GM12878 (cell line): ENCODE results near the gene HOXD1. TPM values are rescaled to one million over a fixed set of nuclear protein-coding genes. Genes with fewer than 3 reads are reported as not detected.

Source experiments
- ATAC-seq: fragments of 200-7000 bp; cut with Tn5 transposase; 3 replicates; pipeline ENCODE4 v1.9.1; 2020; ENCODE audit warnings: mild to moderate bottlenecking, moderate library complexity
- BruUV-seq: library from RNA; stranded (reverse); fragments of 400-500 nt; replicated peaks from 2 replicates; lab custom pipeline; 2021; lab: Mats Ljungman, UMichigan
- CTCF ChIA-PET: fragments of 300-600 bp; sonication (Branson Sonifier 250); formaldehyde crosslinking; extraction: SDS; loops from one replicate; lab custom pipeline; 2021; ENCODE audit warnings: inconsistent platforms; lab: Yijun Ruan, JAX
- POLR2A ChIA-PET: fragments of 350-600 bp; formaldehyde crosslinking; extraction: SDS; loops from one replicate; lab custom pipeline; 2021; ENCODE audit warnings: inconsistent platforms; lab: Charles Lee
- RAD21 ChIA-PET: fragments of 300-600 bp; sonication (Branson Sonifier 250); formaldehyde crosslinking; loops from one replicate; lab custom pipeline; 2023; ENCODE audit warnings: antibody characterized with exemption; ENCODE audit not compliant: unreplicated experiment; lab: Charles Lee
- SMC1A ChIA-PET: fragments of 300-600 bp; sonication (Branson Sonifier 250); formaldehyde crosslinking; loops from one replicate; lab custom pipeline; 2023; ENCODE audit not compliant: unreplicated experiment, uncharacterized antibody; lab: Charles Lee
- DNase-seq: peaks from one replicate; pipeline ENCODE4 v3.0.0-alpha.2; 2011; ENCODE audit warnings: low read depth, low spot score
- FAIRE-seq: peaks from 3 replicates; lab custom pipeline; 2011; peaks lifted over from hg19 to GRCh38; lab: Jason Lieb, UNC
- H2AFZ ChIP-seq: 2 replicates; pipeline ENCODE4 v1.6.0; 2011; ENCODE audit warnings: low read depth, low read length, control low read depth; ENCODE audit not compliant: control insufficient read depth
- H3K27ac ChIP-seq: 2 replicates; pipeline ENCODE4 v1.5.1; 2011; ENCODE audit warnings: control low read depth; ENCODE audit not compliant: control insufficient read depth, insufficient read depth
- H3K27me3 ChIP-seq, 2 experiments: replicated peaks in 1 of 2; 2 replicates each; pipeline versions ENCODE4 v1.6.0 to v1.6.1; 2011; ENCODE audit warnings: low read length in 1 of 2; ENCODE audit not compliant: control insufficient read depth in 2 of 2, insufficient read depth in 2 of 2
- H3K36me3 ChIP-seq, 2 experiments: 2 replicates each; pipeline ENCODE4 v1.5.1; 2011; ENCODE audit warnings: low read length in 1 of 2; ENCODE audit not compliant: control insufficient read depth in 2 of 2, insufficient read depth in 2 of 2
- H3K4me1 ChIP-seq: 2 replicates; pipeline ENCODE4 v1.6.1; 2011; ENCODE audit warnings: mild to moderate bottlenecking, low read length, moderate library complexity, mixed read lengths; ENCODE audit not compliant: control insufficient read depth, insufficient read depth
- H3K4me2 ChIP-seq: 2 replicates; pipeline ENCODE4 v1.6.0; 2011; ENCODE audit warnings: control low read depth; ENCODE audit not compliant: control insufficient read depth, insufficient read depth
- H3K4me3 ChIP-seq: fragments of 200-600 bp; sonication (generic); 2 replicates; pipeline ENCODE4 v1.5.1; 2016
- H3K79me2 ChIP-seq: 2 replicates; pipeline ENCODE4 v1.6.0; 2011; ENCODE audit warnings: low read length; ENCODE audit not compliant: control insufficient read depth, insufficient read depth
- H3K9ac ChIP-seq: 2 replicates; pipeline ENCODE4 v1.8.0; 2011; ENCODE audit warnings: low read length, control low read depth, mixed read lengths; ENCODE audit not compliant: control insufficient read depth, insufficient read depth
- H3K9me3 ChIP-seq: replicated peaks from 3 replicates; pipeline ENCODE4 v1.5.1; 2011; ENCODE audit warnings: mild to moderate bottlenecking, low read length; ENCODE audit not compliant: control insufficient read depth, insufficient read depth
- H4K20me1 ChIP-seq: 2 replicates; pipeline ENCODE4 v1.6.0; 2011; ENCODE audit not compliant: control insufficient read depth, insufficient read depth
- CBFB ChIP-seq: IDR thresholded peaks from 2 replicates; pipeline ENCODE4 v1.6.1; 2016; ENCODE audit warnings: antibody characterized with exemption, low read depth
- FOXM1 ChIP-seq: IDR thresholded peaks from 2 replicates; pipeline ENCODE4 v1.6.1; 2012; ENCODE audit warnings: low read depth, mild to moderate bottlenecking, inconsistent platforms, low read length, moderate library complexity
- GABPA ChIP-seq: IDR thresholded peaks from 2 replicates; pipeline ENCODE4 v1.6.1; 2014; ENCODE audit warnings: antibody characterized with exemption, low read depth, mild to moderate bottlenecking, inconsistent platforms
- GATAD2B ChIP-seq: fragments of 450-650 bp; conservative IDR thresholded peaks from 2 replicates; pipeline ENCODE4 v1.6.1; 2017; ENCODE audit warnings: low read depth, mild to moderate bottlenecking, moderate library complexity
- JUND ChIP-seq: IDR thresholded peaks from 2 replicates; pipeline ENCODE4 v1.6.1; 2012; ENCODE audit warnings: low read depth, mild to moderate bottlenecking, low read length, improper control_type of control experiment, moderate library complexity
- KLF5 ChIP-seq: fragments of 450-650 bp; IDR thresholded peaks from 2 replicates; pipeline ENCODE4 v1.6.1; 2014; ENCODE audit warnings: mild to moderate bottlenecking; ENCODE audit not compliant: partially characterized antibody
- MTA3 ChIP-seq: IDR thresholded peaks from 2 replicates; pipeline ENCODE4 v1.6.1; 2012; ENCODE audit warnings: low read length, inconsistent platforms, borderline replicate concordance
- POU2F2 ChIP-seq: IDR thresholded peaks from 3 replicates; pipeline ENCODE4 v1.6.1; 2011; ENCODE audit warnings: low read depth, mild to moderate bottlenecking, low read length, borderline replicate concordance
- YY1 ChIP-seq: IDR thresholded peaks from 2 replicates; pipeline ENCODE4 v1.6.1; 2011; ENCODE audit warnings: low read depth, mild to moderate bottlenecking, low read length
- WGBS: methylation state at CpG from one replicate; pipeline ENCODE4 v1.1.6; 2016; ENCODE audit warnings: low lambda C conversion rate; ENCODE audit not compliant: insufficient replicate concordance, insufficient coverage; ENCODE audit errors: missing lambda C conversion rate; 5-methylcytosine and 5-hydroxymethylcytosine counted together
- in situ Hi-C: fragments of 300-500 bp; cut with MboI; formaldehyde crosslinking; loops from 9 replicates; pipeline ENCODE4 v1.14.3; 2018; ENCODE audit warnings: mixed read lengths
- intact Hi-C: fragments of 100-400 bp; cut with micrococcal nuclease; formaldehyde crosslinking; loops from one replicate; pipeline ENCODE4 v1.14.2; 2022; ENCODE audit not compliant: unreplicated experiment
- polyA plus RNA-seq, 11 experiments: library from polyadenylated mRNA; depleted of rRNA in 4 of 11; unstranded in 6 of 11; stranded (reverse) in 5 of 11; fragments of >200 nt; fragmentation: Nextera tagmentation in 4 of 11; fragmentation: Illumina TruSeq in 1 of 11; extraction: Ambion mirVana in 4 of 11; extraction: Trizol in 1 of 11; gene quantifications; 1 replicate in 1 of 11; 2 replicates in 10 of 11; pipeline versions ENCODE4 v1.2.1 to v1.2.3, GENCODE V29; 2011 to 2016; ENCODE audit warnings: inconsistent platforms in 2 of 11, missing spikeins in 2 of 11, low read depth in 1 of 11
- total RNA-seq, 4 experiments: library from RNA; depleted of rRNA in 3 of 4; stranded (reverse); fragments of >200 nt in 3 of 4; fragmentation: Illumina TruSeq in 1 of 4; extraction: Trizol in 1 of 4; gene quantifications; 2 replicates each; pipeline versions ENCODE4 v1.2.1 to v1.2.3, GENCODE V29; 2013 to 2021
- TF ChIP-seq, protein P1 (sequence below): fragments of 450-650 bp; formaldehyde crosslinking; IDR thresholded peaks from 2 replicates; pipeline ENCODE4 v1.5.0; 2022; ENCODE audit warnings: mild to moderate bottlenecking, missing genetic modification characterization
- TF ChIP-seq, protein P2 (sequence below): fragments of 450-650 bp; IDR thresholded peaks from 2 replicates; pipeline ENCODE4 v1.6.1; 2017; ENCODE audit warnings: mild to moderate bottlenecking, low read depth, inconsistent platforms; ENCODE audit not compliant: poor library complexity, severe bottlenecking
- TF ChIP-seq, protein P3 (sequence below): IDR thresholded peaks from 2 replicates; pipeline ENCODE4 v1.6.1; 2012; ENCODE audit warnings: improper control_type of control experiment, low read depth, low read length; ENCODE audit not compliant: insufficient replicate concordance

HOXD1 gene
- total and polyA plus RNA-seq, 10 of the 15 experiments (the other 5 are each of a cell fraction or from before 2014, with no cell fraction given), result not detected

DNA sequence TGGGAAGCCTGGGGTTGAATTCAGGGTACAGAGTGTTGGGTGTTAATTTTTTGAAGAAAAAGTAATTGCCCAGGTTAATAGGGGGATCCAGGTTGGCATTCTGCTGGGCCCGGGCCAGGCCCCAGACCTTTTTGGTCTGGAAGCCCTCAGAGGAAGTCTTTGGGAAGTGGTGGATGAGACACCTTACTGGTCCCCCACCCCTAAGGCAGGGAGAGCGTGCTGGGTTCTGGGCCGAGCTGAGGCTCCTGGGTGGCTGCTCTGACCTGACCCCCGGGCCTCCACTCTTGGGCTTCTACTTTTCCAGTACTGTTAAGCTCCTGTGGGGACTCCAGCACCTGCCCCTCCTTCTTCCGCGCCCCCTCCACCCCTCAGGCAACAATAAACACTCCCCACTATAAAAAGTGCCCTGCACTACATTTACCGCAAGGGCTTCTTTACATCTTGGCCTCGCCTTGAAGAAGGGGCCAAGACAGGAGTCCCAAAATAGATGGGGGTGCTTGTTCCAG, 32.1 kb upstream of the HOXD1 start:
- no peak overlapping the region for H3K27ac ChIP-seq
- ChIA-PET RAD21 (no interaction called here), SMC1A (no interaction called here), CTCF (interaction anchor here (2.7 kb wide), 1 partner anchor 299 kb away, joined by 7 read pairs; no protein-coding TSS in a partner anchor), POLR2A (no interaction called here)
- no TSS peak for BruUV-seq
- no peak for ATAC-seq
- H3K36me3 ChIP-seq, result no peaks in the 10 kb centered on the region
- no peak overlapping the region for H3K4me3 ChIP-seq
- no peaks in the 10 kb centered on the region for H3K4me1 ChIP-seq
- FAIRE-seq, result no peak
- no peak for DNase-seq
- intact Hi-C loops, result no loop called here
- H3K9ac ChIP-seq, result no peak overlapping the region
- H3K9me3 ChIP-seq, result no peaks in the 10 kb centered on the region; the same call in 2 of the 3 replicates
- peaks cover 3 to 35% of the 10 kb centered on the region in 2 experiments for H3K27me3 ChIP-seq
- no peak overlapping the region for H3K4me2 ChIP-seq
- no peak overlapping the region for H2AFZ ChIP-seq
- H4K20me1 ChIP-seq, result no peaks in the 10 kb centered on the region
- H3K79me2 ChIP-seq, result no peaks in the 10 kb centered on the region
- 9% methylated on average over 8 of the region's 8 CpGs for WGBS
- in situ Hi-C loops, result no loop called here
- no peak for TF ChIP-seq POU2F2
- TF ChIP-seq, protein P1, sequence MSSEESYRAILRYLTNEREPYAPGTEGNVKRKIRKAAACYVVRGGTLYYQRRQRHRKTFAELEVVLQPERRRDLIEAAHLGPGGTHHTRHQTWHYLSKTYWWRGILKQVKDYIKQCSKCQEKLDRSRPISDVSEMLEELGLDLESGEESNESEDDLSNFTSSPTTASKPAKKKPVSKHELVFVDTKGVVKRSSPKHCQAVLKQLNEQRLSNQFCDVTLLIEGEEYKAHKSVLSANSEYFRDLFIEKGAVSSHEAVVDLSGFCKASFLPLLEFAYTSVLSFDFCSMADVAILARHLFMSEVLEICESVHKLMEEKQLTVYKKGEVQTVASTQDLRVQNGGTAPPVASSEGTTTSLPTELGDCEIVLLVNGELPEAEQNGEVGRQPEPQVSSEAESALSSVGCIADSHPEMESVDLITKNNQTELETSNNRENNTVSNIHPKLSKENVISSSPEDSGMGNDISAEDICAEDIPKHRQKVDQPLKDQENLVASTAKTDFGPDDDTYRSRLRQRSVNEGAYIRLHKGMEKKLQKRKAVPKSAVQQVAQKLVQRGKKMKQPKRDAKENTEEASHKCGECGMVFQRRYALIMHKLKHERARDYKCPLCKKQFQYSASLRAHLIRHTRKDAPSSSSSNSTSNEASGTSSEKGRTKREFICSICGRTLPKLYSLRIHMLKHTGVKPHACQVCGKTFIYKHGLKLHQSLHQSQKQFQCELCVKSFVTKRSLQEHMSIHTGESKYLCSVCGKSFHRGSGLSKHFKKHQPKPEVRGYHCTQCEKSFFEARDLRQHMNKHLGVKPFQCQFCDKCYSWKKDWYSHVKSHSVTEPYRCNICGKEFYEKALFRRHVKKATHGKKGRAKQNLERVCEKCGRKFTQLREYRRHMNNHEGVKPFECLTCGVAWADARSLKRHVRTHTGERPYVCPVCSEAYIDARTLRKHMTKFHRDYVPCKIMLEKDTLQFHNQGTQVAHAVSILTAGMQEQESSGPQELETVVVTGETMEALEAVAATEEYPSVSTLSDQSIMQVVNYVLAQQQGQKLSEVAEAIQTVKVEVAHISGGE (CRISPR knock-in tag), result no peak
- no peak for TF ChIP-seq GABPA
- no peak for TF ChIP-seq KLF5
- no peak for TF ChIP-seq CBFB
- TF ChIP-seq FOXM1, result no peak
- TF ChIP-seq GATAD2B, result no peak
- TF ChIP-seq, protein P2, sequence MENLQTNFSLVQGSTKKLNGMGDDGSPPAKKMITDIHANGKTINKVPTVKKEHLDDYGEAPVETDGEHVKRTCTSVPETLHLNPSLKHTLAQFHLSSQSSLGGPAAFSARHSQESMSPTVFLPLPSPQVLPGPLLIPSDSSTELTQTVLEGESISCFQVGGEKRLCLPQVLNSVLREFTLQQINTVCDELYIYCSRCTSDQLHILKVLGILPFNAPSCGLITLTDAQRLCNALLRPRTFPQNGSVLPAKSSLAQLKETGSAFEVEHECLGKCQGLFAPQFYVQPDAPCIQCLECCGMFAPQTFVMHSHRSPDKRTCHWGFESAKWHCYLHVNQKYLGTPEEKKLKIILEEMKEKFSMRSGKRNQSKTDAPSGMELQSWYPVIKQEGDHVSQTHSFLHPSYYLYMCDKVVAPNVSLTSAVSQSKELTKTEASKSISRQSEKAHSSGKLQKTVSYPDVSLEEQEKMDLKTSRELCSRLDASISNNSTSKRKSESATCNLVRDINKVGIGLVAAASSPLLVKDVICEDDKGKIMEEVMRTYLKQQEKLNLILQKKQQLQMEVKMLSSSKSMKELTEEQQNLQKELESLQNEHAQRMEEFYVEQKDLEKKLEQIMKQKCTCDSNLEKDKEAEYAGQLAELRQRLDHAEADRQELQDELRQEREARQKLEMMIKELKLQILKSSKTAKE, result no peak
- no peak for TF ChIP-seq JUND
- TF ChIP-seq YY1, result no peak
- TF ChIP-seq, protein P3, sequence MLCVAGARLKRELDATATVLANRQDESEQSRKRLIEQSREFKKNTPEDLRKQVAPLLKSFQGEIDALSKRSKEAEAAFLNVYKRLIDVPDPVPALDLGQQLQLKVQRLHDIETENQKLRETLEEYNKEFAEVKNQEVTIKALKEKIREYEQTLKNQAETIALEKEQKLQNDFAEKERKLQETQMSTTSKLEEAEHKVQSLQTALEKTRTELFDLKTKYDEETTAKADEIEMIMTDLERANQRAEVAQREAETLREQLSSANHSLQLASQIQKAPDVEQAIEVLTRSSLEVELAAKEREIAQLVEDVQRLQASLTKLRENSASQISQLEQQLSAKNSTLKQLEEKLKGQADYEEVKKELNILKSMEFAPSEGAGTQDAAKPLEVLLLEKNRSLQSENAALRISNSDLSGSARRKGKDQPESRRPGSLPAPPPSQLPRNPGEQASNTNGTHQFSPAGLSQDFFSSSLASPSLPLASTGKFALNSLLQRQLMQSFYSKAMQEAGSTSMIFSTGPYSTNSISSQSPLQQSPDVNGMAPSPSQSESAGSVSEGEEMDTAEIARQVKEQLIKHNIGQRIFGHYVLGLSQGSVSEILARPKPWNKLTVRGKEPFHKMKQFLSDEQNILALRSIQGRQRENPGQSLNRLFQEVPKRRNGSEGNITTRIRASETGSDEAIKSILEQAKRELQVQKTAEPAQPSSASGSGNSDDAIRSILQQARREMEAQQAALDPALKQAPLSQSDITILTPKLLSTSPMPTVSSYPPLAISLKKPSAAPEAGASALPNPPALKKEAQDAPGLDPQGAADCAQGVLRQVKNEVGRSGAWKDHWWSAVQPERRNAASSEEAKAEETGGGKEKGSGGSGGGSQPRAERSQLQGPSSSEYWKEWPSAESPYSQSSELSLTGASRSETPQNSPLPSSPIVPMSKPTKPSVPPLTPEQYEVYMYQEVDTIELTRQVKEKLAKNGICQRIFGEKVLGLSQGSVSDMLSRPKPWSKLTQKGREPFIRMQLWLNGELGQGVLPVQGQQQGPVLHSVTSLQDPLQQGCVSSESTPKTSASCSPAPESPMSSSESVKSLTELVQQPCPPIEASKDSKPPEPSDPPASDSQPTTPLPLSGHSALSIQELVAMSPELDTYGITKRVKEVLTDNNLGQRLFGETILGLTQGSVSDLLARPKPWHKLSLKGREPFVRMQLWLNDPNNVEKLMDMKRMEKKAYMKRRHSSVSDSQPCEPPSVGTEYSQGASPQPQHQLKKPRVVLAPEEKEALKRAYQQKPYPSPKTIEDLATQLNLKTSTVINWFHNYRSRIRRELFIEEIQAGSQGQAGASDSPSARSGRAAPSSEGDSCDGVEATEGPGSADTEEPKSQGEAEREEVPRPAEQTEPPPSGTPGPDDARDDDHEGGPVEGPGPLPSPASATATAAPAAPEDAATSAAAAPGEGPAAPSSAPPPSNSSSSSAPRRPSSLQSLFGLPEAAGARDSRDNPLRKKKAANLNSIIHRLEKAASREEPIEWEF, result no peak
- TF ChIP-seq MTA3, result no peak
